Measurements from ENCODE around the gene PIK3R2.

DNA sequence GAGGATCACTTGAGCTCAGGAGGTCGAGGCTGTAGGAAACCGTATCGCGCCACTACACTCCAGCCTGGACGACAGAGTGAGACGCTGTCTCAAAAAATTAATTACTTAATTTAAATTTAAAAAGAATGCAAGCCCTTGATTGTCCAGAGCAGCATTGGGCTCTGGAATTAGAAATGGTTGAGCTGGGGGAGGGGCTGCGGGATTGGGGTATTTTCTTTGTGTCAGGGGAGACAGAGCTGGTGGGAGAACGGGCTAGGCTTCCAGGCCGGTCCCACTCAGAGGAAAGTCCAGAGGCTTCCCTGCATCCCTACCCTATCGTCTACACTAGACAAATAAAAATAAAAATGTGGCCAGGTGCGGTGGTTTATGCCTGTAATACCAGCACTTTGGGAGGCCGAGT lies 53.1 kb downstream of the PIK3R2 start:
- TF ChIP-seq, protein P1, sequence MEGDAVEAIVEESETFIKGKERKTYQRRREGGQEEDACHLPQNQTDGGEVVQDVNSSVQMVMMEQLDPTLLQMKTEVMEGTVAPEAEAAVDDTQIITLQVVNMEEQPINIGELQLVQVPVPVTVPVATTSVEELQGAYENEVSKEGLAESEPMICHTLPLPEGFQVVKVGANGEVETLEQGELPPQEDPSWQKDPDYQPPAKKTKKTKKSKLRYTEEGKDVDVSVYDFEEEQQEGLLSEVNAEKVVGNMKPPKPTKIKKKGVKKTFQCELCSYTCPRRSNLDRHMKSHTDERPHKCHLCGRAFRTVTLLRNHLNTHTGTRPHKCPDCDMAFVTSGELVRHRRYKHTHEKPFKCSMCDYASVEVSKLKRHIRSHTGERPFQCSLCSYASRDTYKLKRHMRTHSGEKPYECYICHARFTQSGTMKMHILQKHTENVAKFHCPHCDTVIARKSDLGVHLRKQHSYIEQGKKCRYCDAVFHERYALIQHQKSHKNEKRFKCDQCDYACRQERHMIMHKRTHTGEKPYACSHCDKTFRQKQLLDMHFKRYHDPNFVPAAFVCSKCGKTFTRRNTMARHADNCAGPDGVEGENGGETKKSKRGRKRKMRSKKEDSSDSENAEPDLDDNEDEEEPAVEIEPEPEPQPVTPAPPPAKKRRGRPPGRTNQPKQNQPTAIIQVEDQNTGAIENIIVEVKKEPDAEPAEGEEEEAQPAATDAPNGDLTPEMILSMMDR (IDR thresholded peaks at IDR 0.05; ENCODE audit: low read depth, low read length): no peak
- TF ChIP-seq, protein P2, sequence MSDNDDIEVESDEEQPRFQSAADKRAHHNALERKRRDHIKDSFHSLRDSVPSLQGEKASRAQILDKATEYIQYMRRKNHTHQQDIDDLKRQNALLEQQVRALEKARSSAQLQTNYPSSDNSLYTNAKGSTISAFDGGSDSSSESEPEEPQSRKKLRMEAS (IDR thresholded peaks at IDR 0.05; ENCODE audit: low read depth, low read length): no peak
- no peak for TF ChIP-seq POLR2A (IDR thresholded peaks at IDR 0.05; ENCODE audit: extremely low read depth, insufficient read length)
- no peak for TF ChIP-seq MYC (IDR thresholded peaks at IDR 0.05; ENCODE audit: low read depth, low read length)

All from NB4 (cell line).